ENCODE measurements around the gene SRPK2.
"Not testable (repeated sequence)": the region's sequence is repeated elsewhere in the genome, so short reads cannot be mapped to it uniquely, and the experiment has no call there.

SRPK2 gene

GRCh38 chr7:105367458-105367857 is 21.3 kb downstream of the SRPK2 start:
- Histone ChIP-seq H3K9ac (ENCODE audit: low read depth, low read length) (no peak overlapping the region), H3K27me3 (ENCODE audit: control insufficient read depth, insufficient read depth, low read length) (no peaks in the 10 kb centered on the region), H3K9me3 (replicated peaks; ENCODE audit: low read length) (no peaks in the 10 kb centered on the region), H3K4me3 (ENCODE audit: low read length) (no peak overlapping the region), H3K4me1 (ENCODE audit: control insufficient read depth, insufficient read depth, low read length) (peaks cover 9% of the 10 kb centered on the region), H3K36me3 (ENCODE audit: insufficient read depth, low read length) (no peaks in the 10 kb centered on the region), H3K4me2 (ENCODE audit: low read length) (no peak overlapping the region)

- Histone ChIP-seq H3K4me2 (ENCODE audit: low read length) (no peak overlapping the region), H3K9ac (ENCODE audit: low read depth, low read length) (no peak overlapping the region), H3K27me3 (ENCODE audit: control insufficient read depth, insufficient read depth, low read length) (no peaks in the 10 kb centered on the region), H3K9me3 (replicated peaks; ENCODE audit: low read length) (no peaks in the 10 kb centered on the region), H3K4me3 (ENCODE audit: low read length) (no peak overlapping the region), H3K36me3 (ENCODE audit: insufficient read depth, low read length) (no peaks in the 10 kb centered on the region), H3K4me1 (ENCODE audit: control insufficient read depth, insufficient read depth, low read length) (peaks cover 9% of the 10 kb centered on the region)
Observed at GRCh38 chr7:105365541-105366534, 22.9 kb downstream of the SRPK2 start.

GRCh38 chr7:105364684-105365083 is 24.0 kb downstream of the SRPK2 start:
- Histone ChIP-seq H3K9me3 (replicated peaks; ENCODE audit: low read length) (no peaks in the 10 kb centered on the region), H3K36me3 (ENCODE audit: insufficient read depth, low read length) (no peaks in the 10 kb centered on the region), H3K4me2 (ENCODE audit: low read length) (no peak overlapping the region), H3K9ac (ENCODE audit: low read depth, low read length) (no peak overlapping the region), H3K27me3 (ENCODE audit: control insufficient read depth, insufficient read depth, low read length) (no peaks in the 10 kb centered on the region), H3K4me1 (ENCODE audit: control insufficient read depth, insufficient read depth, low read length) (peaks cover 9% of the 10 kb centered on the region), H3K4me3 (ENCODE audit: low read length) (no peak overlapping the region)

- not testable (repeated sequence) for H3K9me3 ChIP-seq (replicated peaks; ENCODE audit: low read length); H3K4me2 ChIP-seq (ENCODE audit: low read length); H3K4me3 ChIP-seq (ENCODE audit: low read length); H3K27me3 ChIP-seq (ENCODE audit: control insufficient read depth, insufficient read depth, low read length); H3K36me3 ChIP-seq (ENCODE audit: insufficient read depth, low read length); H3K9ac ChIP-seq (ENCODE audit: low read depth, low read length); H3K4me1 ChIP-seq (ENCODE audit: control insufficient read depth, insufficient read depth, low read length)
Observed at GRCh38 chr7:105363657-105364056, 25.1 kb downstream of the SRPK2 start.

GRCh38 chr7:105362685-105363084 is 26.0 kb downstream of the SRPK2 start:
- H3K36me3 ChIP-seq (ENCODE audit: insufficient read depth, low read length); H3K27me3 ChIP-seq (ENCODE audit: control insufficient read depth, insufficient read depth, low read length); H3K4me2 ChIP-seq (ENCODE audit: low read length); H3K9me3 ChIP-seq (replicated peaks; ENCODE audit: low read length); H3K4me1 ChIP-seq (ENCODE audit: control insufficient read depth, insufficient read depth, low read length); H3K9ac ChIP-seq (ENCODE audit: low read depth, low read length); H3K4me3 ChIP-seq (ENCODE audit: low read length): not testable (repeated sequence)

GRCh38 chr7:105361995-105362394 is 26.7 kb downstream of the SRPK2 start:
- not testable (repeated sequence) for H3K9me3 ChIP-seq (replicated peaks; ENCODE audit: low read length); H3K4me1 ChIP-seq (ENCODE audit: control insufficient read depth, insufficient read depth, low read length); H3K36me3 ChIP-seq (ENCODE audit: insufficient read depth, low read length); H3K9ac ChIP-seq (ENCODE audit: low read depth, low read length); H3K27me3 ChIP-seq (ENCODE audit: control insufficient read depth, insufficient read depth, low read length); H3K4me2 ChIP-seq (ENCODE audit: low read length); H3K4me3 ChIP-seq (ENCODE audit: low read length)

GRCh38 chr7:105360149-105360548 is 28.6 kb downstream of the SRPK2 start:
- not testable (repeated sequence) for H3K9me3 ChIP-seq (replicated peaks; ENCODE audit: low read length); H3K4me2 ChIP-seq (ENCODE audit: low read length); H3K4me3 ChIP-seq (ENCODE audit: low read length); H3K4me1 ChIP-seq (ENCODE audit: control insufficient read depth, insufficient read depth, low read length); H3K27me3 ChIP-seq (ENCODE audit: control insufficient read depth, insufficient read depth, low read length); H3K36me3 ChIP-seq (ENCODE audit: insufficient read depth, low read length); H3K9ac ChIP-seq (ENCODE audit: low read depth, low read length)

GRCh38 chr7:105355701-105356100 is 33.0 kb downstream of the SRPK2 start:
- Histone ChIP-seq H3K9me3 (replicated peaks; ENCODE audit: low read length) (no peaks in the 10 kb centered on the region), H3K4me1 (ENCODE audit: control insufficient read depth, insufficient read depth, low read length) (peaks cover 37% of the 10 kb centered on the region), H3K4me2 (ENCODE audit: low read length) (no peak overlapping the region), H3K36me3 (ENCODE audit: insufficient read depth, low read length) (no peaks in the 10 kb centered on the region), H3K4me3 (ENCODE audit: low read length) (no peak overlapping the region), H3K27me3 (ENCODE audit: control insufficient read depth, insufficient read depth, low read length) (no peaks in the 10 kb centered on the region), H3K9ac (ENCODE audit: low read depth, low read length) (no peak overlapping the region)

GRCh38 chr7:105354383-105354782 is 34.3 kb downstream of the SRPK2 start:
- H3K4me1 ChIP-seq (ENCODE audit: control insufficient read depth, insufficient read depth, low read length) = peaks cover 37% of the 10 kb centered on the region
- no peaks in the 10 kb centered on the region for H3K27me3 ChIP-seq (ENCODE audit: control insufficient read depth, insufficient read depth, low read length)
- H3K9ac ChIP-seq (ENCODE audit: low read depth, low read length) = no peak overlapping the region
- no peaks in the 10 kb centered on the region for H3K36me3 ChIP-seq (ENCODE audit: insufficient read depth, low read length)
- H3K4me2 ChIP-seq (ENCODE audit: low read length) = peak overlapping the region; percentile 70
- no peak overlapping the region for H3K4me3 ChIP-seq (ENCODE audit: low read length)
- H3K9me3 ChIP-seq (replicated peaks; ENCODE audit: low read length) = no peaks in the 10 kb centered on the region

GRCh38 chr7:105353752-105354328 is 34.9 kb downstream of the SRPK2 start:
- H3K4me2 ChIP-seq (ENCODE audit: low read length) = peak overlapping the region; percentile 70
- no peaks in the 10 kb centered on the region for H3K9me3 ChIP-seq (replicated peaks; ENCODE audit: low read length)
- H3K9ac ChIP-seq (ENCODE audit: low read depth, low read length) = peak overlapping the region; percentile 71
- H3K27me3 ChIP-seq (ENCODE audit: control insufficient read depth, insufficient read depth, low read length) = no peaks in the 10 kb centered on the region
- H3K4me1 ChIP-seq (ENCODE audit: control insufficient read depth, insufficient read depth, low read length) = peaks cover 37% of the 10 kb centered on the region
- peak overlapping the region; percentile 53 for H3K4me3 ChIP-seq (ENCODE audit: low read length)
- H3K36me3 ChIP-seq (ENCODE audit: insufficient read depth, low read length) = no peaks in the 10 kb centered on the region

- Histone ChIP-seq H3K9me3 (replicated peaks; ENCODE audit: low read length) (no peaks in the 10 kb centered on the region), H3K4me1 (ENCODE audit: control insufficient read depth, insufficient read depth, low read length) (peaks cover 37% of the 10 kb centered on the region), H3K4me2 (ENCODE audit: low read length) (peak overlapping the region; percentile 75), H3K9ac (ENCODE audit: low read depth, low read length) (peak overlapping the region; percentile 71), H3K4me3 (ENCODE audit: low read length) (peak overlapping the region; percentile 57), H3K36me3 (ENCODE audit: insufficient read depth, low read length) (no peaks in the 10 kb centered on the region), H3K27me3 (ENCODE audit: control insufficient read depth, insufficient read depth, low read length) (no peaks in the 10 kb centered on the region)
Observed at GRCh38 chr7:105352901-105353668, 35.6 kb downstream of the SRPK2 start.
